ENCODE results near the gene SNX20. TPM values are rescaled to one million over a fixed set of nuclear protein-coding genes. Genes with fewer than 3 reads are reported as not detected.

Gene SNX20
- total and polyA plus RNA-seq, 2 of the 4 experiments (the other 2 are of a cell fraction) = not detected

- 50% methylated on average over 1 of the region's 4 CpGs; no CpG with 5 or more reads in 1 of the 2 experiments for WGBS, 2 experiments (ENCODE audit: extremely low coverage in 2 of 2, insufficient read length in 1 of 2)
- Histone ChIP-seq H3K4me1 (ENCODE audit: control insufficient read depth, insufficient read depth, low read length) (no peaks in the 10 kb centered on the region), H4K5ac (ENCODE audit: low read depth, low read length) (no peak overlapping the region), H2AK9ac (replicated peaks; ENCODE audit: low read depth, low read length, poor library complexity) (no peak overlapping the region), H3K4ac (ENCODE audit: low read depth, low read length) (no peak overlapping the region), H3K9me3 (ENCODE audit: control insufficient read depth, insufficient read depth, low read length) (no peaks in the 10 kb centered on the region), H3K4me3 (ENCODE audit: insufficient read depth, low read depth, low read length) (no peak overlapping the region), H2AK5ac (ENCODE audit: low read depth, low read length) (no peak overlapping the region), H3K27ac (ENCODE audit: insufficient read depth, low read length) (no peak overlapping the region), H3K27me3 (ENCODE audit: control insufficient read depth, insufficient read depth, low read length) (peaks cover 20% of the 10 kb centered on the region), H3K18ac (ENCODE audit: low read depth, low read length) (no peak overlapping the region), H2AFZ (replicated peaks; ENCODE audit: low read length, poor library complexity) (no peak overlapping the region), H3K23ac (ENCODE audit: low read depth, low read length) (no peak overlapping the region), H3K36me3 (ENCODE audit: control insufficient read depth, insufficient read depth, low read length) (no peaks in the 10 kb centered on the region), H2BK20ac (ENCODE audit: low read depth, low read length) (no peak overlapping the region), H3K14ac (replicated peaks; ENCODE audit: low read depth, low read length) (no peak overlapping the region), H3K9ac (ENCODE audit: low read depth, low read length) (no peak overlapping the region), H4K8ac (ENCODE audit: low read depth in 2 of 2, low read length in 2 of 2) (no peak overlapping the region), H4K91ac (ENCODE audit: insufficient read depth, low read depth, low read length) (no peak overlapping the region), H2BK120ac (ENCODE audit: low read depth, low read length) (no peak overlapping the region), H3K56ac (ENCODE audit: extremely low read depth, insufficient read depth, low read length) (no peak overlapping the region), H3K4me2 (ENCODE audit: low read depth, low read length) (no peak overlapping the region), H2BK5ac (ENCODE audit: low read depth, low read length, poor library complexity, severe bottlenecking) (no peak overlapping the region), H4K20me1 (ENCODE audit: insufficient read depth, low read length) (no peaks in the 10 kb centered on the region), H2BK15ac (ENCODE audit: low read depth, low read length) (no peak overlapping the region), H3K79me1 (ENCODE audit: low read depth in 1 of 2, low read length in 2 of 2) (no peaks in the 10 kb centered on the region), H3K9me1 (ENCODE audit: insufficient read depth, low read length) (no peaks in the 10 kb centered on the region)
- no TSS peak for BruUV-seq (replicated peaks)
- ATAC-seq (ENCODE audit: low read depth) = no peak
- DNase-seq = no peak
- CTCF ChIA-PET = interaction anchor here (1.1 kb wide), 1 partner anchor 22 kb away, joined by 3 read pairs; no protein-coding TSS in a partner anchor
- intact Hi-C loops (cut with micrococcal nuclease) (no loop called here), dilution Hi-C loops (cut with HindIII; ENCODE audit: low sequenced_read_pairs, unreplicated experiment) (no loop called here), in situ Hi-C loops (cut with MboI; ENCODE audit: low sequenced_read_pairs) (no loop called here)
- POLR2A ChIA-PET (ENCODE audit: unreplicated experiment) = no interaction called here
- no peak for TF ChIP-seq MAZ (IDR thresholded peaks at IDR 0.05; ENCODE audit: borderline replicate concordance, low read depth, low read length)
- no peak for TF ChIP-seq FOS (IDR thresholded peaks at IDR 0.05; ENCODE audit: low read depth, low read length)
- no peak for TF ChIP-seq MXI1 (IDR thresholded peaks at IDR 0.05; ENCODE audit: borderline replicate concordance, low read depth, low read length)
- no peak for TF ChIP-seq ELK1 (IDR thresholded peaks at IDR 0.05; ENCODE audit: borderline replicate concordance, low read depth, low read length)
- TF ChIP-seq USF2 (IDR thresholded peaks at IDR 0.05; ENCODE audit: low read depth, low read length) = no peak
Measured at GRCh38 chr16:50643192-50643591, 37.9 kb downstream of the SNX20 start.

All from IMR-90 (cell line).